T-helper 2 cell treated with Interferon-gamma antibody and Interleukin-4, amounts not matched to agents 100 ng/mL and 5 ng/mL, for 36 hours (primary cell): ENCODE measurements around the gene MIEF1. TPM values are rescaled to one million over a fixed set of nuclear protein-coding genes. Genes with fewer than 3 reads are reported as not detected.

Experiments
- intact Hi-C: fragments of 100-400 bp; cut with micrococcal nuclease; formaldehyde crosslinking; loops from one replicate; pipeline ENCODE4 v1.15.1; 2023
- total RNA-seq: library from RNA; stranded (reverse); gene quantifications from 2 replicates; pipeline ENCODE4 v1.2.3, GENCODE V29; 2022

MIEF1 gene
- total RNA-seq, 1 donor from 2014 or later: 39.4 TPM

DNA sequence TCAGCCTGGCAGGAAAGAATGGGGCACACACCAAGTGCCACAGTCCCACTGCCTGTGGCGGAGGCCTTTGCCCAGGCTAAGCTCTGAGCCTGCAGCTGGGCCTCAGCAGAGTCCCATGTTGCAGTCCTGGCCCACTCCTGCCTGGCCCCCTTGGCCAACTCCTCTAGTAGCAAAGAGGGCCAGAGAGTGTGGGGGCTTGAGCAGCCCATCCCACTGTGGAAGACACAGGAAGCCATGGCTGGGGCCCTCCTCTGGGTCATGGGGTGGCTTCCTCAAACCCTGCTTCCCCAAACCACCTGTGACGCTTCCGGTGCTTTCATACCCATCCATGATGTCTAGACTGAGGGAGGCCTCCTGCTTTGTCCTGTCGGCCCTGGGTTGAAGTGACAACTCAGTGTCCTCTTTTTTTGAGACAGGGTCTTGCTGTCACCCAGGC is 24.7 kb downstream of the MIEF1 start:
- intact Hi-C loops: loop anchor here (10.0 kb wide), 1 partner anchor 372 kb away; the partner anchor contains the start of gene CBX7

DNA sequence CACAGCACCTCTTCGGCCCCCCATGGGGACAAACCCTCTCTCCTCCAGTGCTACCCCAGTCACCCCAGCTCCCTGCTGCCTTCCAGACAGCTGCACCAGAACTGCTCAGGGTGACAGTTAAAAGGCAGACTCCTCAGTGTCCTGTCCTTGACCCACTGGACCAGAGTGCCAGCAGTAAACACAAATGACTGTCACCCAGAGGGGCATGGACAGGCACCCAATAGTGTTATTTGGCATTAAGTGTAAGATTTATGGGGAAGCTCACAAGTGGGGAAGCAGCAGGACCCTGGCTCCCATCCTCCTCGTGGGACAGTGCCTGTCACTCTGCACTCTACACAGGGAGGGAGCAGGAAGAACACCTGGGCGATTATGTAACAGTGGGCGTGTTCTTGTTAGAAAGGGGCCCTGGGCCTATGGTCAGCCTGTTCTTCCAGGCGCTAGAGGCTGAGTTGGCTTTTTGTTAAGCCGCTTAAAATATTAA is 25.4 kb downstream of the MIEF1 start:
- intact Hi-C loops: loop anchor here (10.0 kb wide), 1 partner anchor 373 kb away; the partner anchor contains the start of gene CBX7

DNA sequence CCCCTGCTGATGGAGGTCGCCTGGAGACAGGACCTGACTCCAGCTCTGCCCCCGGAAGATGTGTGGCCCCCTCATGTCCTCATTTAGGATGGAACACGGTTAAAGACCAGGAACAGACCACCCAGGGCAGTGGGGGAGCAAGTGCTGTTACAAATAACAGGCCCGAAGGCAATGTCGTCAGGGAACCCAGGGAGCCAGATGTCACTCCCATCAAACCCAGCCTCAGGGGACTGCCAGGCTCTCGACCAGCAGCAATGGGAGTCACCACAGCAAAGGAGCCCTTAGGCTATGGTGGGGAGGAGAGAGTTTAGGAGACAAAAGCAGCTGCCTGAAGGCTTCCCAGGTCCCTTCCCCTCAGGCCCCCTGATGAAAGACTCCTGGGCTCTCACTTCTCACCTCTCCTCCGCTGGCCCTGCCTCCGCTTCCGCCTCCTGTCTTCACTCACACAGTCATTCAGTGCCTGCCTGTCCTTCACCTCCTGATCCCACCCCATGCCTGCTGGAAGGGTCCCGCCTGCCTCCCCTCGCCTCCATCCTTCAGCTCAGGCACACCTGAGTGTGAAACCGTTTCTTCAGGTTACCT is 26.1 kb downstream of the MIEF1 start:
- intact Hi-C loops: loop anchor here (10.0 kb wide), 1 partner anchor 373 kb away; the partner anchor contains the start of gene CBX7

DNA sequence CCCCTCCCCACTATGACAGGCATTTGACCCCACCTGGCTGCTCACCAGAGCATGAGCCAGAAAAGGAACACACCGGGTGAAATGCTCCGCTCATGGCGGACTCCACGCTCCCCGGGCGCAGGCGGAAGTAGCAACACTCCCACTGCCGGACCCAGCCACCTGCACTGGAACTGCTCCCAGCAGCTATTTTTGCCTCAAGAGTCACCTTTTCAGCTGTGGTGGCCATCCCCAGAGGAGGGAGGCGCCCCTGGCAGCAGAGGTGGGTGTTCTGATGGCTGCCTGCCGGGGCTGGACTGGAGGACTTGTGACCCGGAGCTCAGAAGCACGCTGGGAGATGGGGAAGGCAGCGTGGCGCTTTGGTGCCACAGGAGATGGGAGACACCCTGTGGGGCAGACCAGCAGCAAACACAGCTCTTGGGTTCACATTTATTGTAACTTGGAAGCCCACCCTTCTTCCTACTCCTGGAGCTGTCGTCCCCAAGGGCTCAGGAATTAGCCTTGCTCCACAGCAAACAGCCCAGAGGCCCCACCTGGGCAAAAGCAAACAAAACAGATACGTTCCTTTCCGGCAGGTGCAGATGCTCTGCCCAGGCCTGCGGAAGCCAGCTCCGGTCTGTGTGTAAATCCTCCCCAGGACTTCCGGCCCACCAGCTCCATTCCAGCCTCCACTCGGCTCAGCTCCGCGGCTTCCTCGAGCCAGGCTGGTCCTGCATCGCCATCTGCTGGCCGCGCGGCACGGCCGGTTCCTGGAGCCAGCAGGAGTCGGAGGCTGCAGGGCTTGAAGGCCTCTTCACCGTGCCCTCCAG is 26.8 kb downstream of the MIEF1 start:
- intact Hi-C loops: loop anchor here (1.0 to 10.0 kb wide), 2 partner anchors 36 to 374 kb away; partner anchors contain the start of gene CBX7

DNA sequence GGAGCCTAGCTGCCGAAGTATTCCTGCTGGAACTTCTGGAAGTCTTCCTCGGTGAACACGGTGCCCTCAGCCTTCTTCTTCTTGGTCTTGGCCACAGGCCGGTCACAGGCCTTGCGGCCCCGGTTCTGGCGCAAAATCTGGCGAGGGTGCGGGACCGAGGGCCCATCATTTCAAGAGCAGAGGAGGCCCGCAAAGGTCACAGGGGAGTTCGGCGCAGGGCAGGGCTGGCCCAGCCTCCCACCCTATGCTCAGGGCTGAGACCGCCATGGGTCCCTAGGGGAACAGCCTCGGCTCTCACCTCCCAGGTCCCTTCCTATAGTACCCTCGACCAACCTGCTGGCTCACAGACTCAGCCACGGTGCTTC is 27.4 kb downstream of the MIEF1 start:
- intact Hi-C loops: loop anchor here (1.0 to 10.0 kb wide), 2 partner anchors 36 to 375 kb away; partner anchors contain the start of gene CBX7

DNA sequence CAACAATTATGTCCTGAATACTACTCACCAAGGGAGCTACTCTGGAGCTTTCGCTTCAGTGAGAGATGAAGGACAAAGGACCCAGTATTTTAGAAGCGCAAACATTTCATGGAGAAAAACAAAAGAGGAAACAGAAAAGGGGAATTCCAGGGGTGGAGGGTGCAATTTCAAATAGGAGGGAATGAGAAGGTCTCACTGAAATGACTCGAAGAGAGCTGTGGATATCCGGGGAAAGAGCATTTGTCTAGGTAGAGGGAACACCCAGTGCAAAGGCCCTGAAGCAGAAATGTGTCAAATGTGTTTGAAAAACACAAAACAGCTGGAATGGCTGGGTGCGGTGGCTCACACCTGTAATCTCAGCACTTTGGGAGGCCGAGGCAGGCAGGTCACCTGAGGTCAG is 28.0 kb downstream of the MIEF1 start:
- intact Hi-C loops: loop anchor here (5.0 to 10.0 kb wide), 3 partner anchors 375 to 647 kb away; partner anchors contain the start of genes GRAP2 and TNRC6B

DNA sequence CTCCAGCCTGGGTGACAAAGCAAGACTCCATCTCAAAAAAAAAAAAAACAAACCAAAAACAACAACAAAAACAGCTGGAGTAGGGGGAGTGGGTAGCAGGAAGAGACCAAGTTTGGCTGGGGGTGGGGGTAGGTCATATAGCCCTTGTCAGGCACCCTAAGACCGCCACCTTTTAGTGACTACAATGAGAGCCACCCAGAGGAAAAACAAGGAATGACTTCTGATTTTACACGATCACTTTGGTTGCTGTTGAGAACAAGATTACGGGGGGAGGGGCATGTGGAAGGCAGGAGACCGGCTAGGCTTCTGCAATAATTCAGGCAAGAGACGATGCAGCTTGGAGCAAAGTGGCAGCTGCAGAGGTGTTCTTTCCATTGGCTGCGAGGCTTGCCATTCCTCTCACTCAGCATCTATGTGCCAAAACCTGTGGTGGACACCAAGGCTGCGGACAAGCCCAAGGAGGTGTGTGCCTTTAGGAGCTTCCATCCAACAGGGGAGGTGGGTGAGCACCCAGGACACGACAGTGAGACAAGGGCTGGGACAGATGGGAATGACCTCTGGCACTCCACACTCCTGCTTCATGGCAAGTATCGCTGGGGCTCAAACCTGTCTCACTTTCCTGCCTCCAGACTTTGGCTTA is 28.7 kb downstream of the MIEF1 start:
- intact Hi-C loops: loop anchor here (5.0 to 10.0 kb wide), 3 partner anchors 374 to 646 kb away; partner anchors contain the start of genes GRAP2 and TNRC6B

DNA sequence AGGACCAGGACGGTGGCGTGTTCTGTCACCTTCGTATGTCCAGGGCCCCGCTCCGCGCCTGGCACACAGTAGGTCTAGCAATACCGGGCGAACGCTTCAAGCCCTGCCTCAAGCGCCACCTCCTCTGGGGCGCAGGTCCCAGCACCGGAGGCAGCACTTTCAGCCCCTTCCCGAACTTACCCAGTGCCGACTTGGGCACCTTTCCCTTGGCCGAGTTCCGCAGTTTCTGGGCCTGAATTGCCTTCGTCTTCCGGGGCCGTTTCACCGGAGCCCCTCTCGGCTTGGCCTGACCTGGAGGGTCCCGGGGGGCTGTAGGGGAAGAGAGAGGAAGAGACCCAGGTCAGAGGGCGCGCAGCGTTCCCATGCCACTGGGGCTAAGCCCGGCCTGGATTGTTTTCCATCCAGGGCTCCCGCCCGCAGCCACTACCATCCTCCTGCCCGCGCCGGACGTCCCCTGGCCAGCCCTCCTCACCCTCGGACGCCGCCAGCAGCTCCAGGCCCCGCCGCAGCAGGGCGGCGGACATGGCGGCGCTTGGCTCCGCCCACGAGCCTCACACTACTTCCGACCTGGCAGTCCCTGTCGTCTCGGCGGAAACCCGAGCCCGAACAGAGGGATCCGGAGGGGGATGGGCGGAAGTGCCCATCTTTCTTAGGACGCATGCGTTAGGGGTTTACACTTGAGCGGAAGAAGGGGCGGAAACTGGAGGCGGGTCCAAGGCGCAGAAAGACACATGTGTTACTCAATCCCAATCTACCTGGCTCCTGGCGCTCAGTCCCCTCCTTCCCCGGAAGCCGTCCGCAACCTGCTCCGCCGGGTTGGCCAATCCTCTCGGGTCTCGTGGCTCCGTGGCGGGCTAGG is 30.4 kb downstream of the MIEF1 start, which contains the start of gene RPS19BP1:
Gene RPS19BP1 (minus strand): TSS at position 534 of the 859 bp plus-strand sequence. CDS start 10 bp downstream, at position 524.
- intact Hi-C loops: loop anchor here (1.0 to 10.0 kb wide), 8 partner anchors 12 to 814 kb away; partner anchors contain the start of genes ADSL, ATF4, GRAP2 and MIEF1

DNA sequence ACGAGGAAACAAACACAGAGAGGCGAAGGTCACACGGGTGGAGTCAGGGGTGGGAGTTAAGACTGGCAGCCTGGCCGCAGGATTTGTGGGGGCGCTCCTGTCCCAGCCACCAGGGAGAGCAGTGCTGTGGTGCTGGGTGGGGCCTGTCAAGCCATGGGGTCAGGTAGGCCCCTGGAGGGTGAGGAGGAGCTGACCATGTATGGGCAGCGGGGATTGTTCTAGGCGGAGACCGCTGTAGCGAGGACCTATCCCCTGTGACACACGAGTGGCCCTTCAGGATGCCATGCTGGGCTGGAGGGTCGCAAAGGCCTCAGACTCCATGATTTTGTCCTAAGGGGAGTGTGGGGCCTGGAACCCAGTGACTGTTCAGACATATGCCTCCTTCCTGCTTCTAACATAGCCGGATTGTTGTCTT is 32.0 kb downstream of the MIEF1 start:
- intact Hi-C loops: loop anchor here (2.0 to 10.0 kb wide), 4 partner anchors 371 to 643 kb away; partner anchors contain the start of genes GRAP2 and TNRC6B

DNA sequence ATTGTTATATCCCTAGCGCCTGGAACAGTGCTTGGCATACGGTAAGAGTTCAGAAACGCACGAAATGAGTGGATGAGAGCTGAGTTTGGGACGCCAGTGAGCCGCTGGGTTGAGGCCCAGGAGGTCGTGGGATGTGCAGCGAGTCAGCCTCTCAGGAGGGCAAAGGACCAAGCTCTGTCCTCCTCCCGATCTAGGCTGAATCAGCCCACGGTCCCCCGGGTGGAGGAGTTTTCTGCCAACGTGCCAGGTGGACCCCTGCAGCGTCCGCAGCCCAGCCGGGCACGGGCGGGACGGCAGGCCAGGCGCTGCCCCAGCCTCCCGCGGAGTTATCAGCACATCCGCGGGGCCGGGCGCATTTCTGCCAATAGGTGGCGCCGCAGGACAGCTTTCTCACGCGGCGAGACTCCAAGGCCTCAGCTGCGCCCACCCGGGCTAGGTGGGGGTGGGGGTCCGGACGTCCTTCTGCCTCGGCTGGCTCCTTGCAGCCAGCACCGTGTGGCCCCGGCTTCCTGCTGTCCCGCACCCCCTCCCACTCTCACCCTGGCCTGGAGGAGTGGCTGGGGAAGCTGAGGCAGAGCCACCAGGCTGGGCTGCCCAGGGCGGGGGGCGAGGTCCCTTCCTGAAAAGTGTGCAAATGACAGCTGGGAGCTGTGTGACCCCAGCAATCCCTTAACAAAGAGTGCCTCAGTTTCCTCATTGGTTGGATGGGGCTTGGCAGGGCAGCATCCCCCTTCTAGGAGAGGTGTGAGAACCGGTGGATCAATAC is 32.7 kb downstream of the MIEF1 start:
- intact Hi-C loops: loop anchor here (2.0 to 10.0 kb wide), 4 partner anchors 370 to 643 kb away; partner anchors contain the start of genes GRAP2 and TNRC6B

DNA sequence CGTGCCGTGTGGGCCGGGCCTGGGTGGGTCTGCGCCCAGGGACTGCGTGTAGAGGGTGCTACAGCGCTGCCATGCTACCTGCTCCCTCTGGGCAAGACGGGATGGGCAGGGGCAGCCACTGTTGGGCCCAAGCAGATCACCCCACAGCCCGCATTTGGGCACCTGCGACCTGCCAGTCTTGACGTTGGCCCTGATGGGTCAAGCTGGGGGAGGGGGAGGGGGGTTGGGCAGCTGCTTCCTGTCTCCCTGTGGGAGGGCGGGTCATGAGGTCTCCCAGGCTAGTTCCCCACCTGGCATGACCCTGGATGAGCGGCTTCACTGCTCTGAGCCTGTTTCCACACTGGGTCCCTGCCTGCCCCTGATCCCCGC is 33.3 kb downstream of the MIEF1 start:
- intact Hi-C loops: loop anchor here (2.0 to 10.0 kb wide), 2 partner anchors 369 to 501 kb away; partner anchors contain the start of gene GRAP2

DNA sequence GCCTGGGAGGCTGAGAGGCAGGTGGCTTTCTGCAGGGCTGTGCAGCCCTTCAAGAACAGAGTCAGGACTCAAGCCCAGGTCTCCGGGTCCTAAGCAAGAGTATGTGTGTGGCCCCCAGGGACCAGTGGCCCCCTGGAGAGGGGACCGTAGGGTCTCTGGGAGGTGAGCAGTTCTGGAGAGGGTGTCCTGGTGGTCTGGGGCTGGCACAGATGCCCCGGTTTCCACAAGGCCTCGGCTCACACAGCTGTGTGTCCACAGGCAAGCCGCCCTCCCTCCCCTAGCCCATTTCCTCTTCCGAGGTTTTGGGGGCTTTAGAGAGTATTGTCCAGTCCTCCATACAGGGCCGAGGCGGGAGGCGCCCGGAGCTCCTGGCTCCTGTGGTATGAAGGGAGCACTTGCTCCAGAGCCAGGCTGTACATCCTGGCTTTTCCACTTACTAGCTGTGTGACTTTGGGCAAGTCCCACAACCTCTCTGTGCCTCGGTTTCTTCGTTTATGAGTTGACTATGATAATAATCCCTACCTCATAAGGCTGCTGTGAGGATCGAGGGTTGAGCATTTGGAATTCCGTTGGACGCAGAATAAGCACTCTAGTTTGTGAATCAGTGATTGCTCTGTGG is 33.9 kb downstream of the MIEF1 start:
- intact Hi-C loops: loop anchor here (2.0 to 10.0 kb wide), 2 partner anchors 369 to 501 kb away; partner anchors contain the start of gene GRAP2

DNA sequence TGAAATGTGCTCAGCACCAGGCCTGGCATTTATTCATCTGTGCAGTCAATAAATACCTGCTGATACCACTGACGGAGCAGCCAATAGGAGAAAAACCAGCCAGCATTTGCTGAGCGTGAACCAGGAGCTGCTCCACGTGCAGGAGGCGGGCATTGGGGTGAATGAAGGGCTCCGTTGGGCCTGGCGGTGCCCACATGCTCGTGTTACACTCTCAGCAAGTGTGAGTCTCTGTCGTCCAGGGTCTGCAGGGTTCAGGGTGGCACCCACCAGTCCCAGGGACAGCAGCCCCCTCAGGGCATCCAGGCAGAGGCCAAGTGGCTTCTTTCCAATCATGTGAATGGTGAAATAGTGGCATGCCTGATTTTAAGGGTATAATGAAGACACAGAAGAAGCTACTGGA is 34.6 kb downstream of the MIEF1 start:
- intact Hi-C loops: loop anchor here (10.0 kb wide), 1 partner anchor 368 kb away; the partner anchor contains the start of gene GRAP2

DNA sequence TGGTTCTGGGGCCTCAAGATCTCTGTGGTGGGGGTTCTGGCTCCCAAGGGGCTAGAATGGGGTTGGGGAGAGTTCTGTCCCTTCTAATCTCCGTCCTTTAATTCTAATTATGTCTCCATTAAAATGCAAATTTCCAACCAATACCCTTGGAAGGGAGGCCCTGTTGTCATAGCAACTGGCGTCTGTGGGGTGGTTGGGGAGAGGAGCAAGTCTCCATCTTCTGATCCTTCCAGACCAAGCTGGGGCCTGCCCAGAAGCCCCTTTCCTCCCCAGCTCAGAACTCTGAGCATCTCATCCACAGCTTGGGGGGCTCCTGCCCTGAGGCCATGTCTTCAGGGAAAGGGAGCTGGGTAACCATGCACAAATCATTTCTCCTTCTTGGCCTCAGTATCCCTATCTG is 35.9 kb downstream of the MIEF1 start:
- intact Hi-C loops: loop anchor here (10.0 kb wide), 1 partner anchor 367 kb away; the partner anchor contains the start of gene GRAP2

DNA sequence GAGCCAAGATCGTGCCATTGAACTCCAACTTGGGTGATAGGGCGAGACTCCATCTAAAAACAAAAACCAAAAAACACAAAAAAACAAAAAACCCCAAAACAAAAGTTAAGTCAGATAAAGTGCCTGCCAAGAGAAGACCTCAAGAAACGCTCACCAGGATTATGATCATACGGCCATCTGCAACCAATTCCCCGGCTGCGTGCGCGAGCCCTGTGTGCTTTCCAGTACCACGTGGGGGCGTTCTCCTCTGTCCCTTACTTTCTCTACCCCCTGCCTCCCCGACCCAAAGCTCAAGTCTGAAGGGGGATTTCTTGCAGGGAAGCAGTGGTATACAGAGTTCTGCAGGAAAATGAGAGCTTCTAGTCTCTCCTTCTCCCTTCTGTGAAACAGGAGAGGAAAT is 41.0 kb downstream of the MIEF1 start:
- intact Hi-C loops: no loop called here

DNA sequence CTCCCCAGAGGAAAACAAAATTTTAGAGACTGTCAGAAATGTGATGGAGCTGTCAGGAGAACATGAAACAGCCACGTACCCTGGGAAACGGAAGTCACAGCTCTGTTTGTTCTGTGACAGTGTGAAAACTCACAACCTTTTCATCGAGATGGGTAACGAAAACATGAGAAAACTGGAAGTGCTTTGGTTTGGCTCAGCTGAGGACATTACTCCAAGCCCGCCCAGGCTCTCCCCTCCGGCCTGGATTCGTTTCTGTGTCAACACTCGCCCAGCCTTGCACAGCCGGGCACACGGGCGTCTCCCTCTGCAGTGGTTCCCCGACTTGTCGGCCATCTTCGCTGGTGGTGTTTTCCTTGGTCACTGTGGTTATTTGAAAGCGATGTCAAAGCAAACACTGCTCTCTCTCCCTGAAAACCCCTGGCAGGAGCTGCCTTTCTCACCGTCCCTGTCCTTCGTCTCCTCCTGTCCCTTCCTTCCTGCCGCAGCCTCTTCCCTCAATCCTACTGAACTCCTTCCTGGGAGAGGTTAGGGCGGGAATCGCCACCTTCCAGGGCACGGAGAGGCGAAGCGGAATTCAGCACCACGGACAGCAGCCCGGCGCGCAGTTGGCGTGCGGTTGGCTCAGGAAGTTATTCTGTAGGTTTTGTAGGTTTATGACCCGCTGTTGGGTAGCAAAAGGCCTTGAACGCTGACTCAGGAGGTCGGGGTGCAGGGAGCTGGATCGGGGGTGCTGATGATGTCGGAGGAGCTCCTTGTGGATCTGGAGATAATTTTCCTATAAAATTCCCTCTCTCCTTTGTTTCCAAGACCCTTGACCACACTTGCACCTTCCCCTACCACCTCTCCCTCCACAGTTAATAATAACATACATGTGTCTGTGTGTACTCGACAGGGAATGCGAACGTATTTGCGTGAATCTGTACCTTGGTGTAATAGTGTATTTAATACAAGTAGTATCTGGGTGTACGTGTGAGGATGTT is 43.6 kb downstream of the MIEF1 start:
- intact Hi-C loops: no loop called here

DNA sequence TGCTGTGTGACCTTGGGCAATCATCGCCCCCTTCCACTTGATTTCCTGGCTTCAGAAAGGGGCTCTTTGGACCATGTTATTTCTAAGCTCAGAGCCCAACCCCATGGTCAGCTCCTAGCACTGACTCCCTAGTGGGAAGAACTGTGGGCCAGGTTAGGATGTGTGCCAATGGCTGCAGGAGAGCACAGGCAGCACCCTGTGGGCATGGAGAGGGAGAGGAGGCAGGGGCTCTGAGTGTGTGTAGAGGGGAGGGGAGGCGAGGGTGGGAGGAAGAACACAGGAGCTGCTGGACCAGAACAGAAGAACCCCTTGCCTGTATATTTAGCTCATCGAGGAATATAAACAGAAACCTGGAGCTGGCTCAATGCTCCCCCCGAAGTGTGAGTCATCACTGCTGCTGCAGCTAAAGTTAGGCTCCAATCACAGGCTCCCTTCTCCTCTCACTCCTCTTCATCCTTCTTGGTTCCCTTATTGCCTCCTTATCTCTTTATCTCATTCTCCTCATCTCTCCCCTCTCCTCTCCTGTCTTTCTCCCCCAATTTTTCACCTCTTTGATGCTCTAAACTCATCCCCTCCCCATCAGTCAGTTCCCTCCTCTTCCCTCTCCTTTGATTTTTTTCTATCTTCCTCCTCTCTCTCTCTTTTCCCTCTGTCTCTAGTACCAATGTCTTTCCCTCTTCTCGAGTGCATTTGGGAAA is 44.9 kb downstream of the MIEF1 start:
- intact Hi-C loops: no loop called here
